Panc1 (cell line): ENCODE data around the gene KIAA1671.

Experiments
- CTCF ChIP-seq: fragments of 450-650 bp; IDR thresholded peaks from 2 replicates; pipeline ENCODE4 v1.5.1; 2017; ENCODE audit warnings: mild to moderate bottlenecking
- POLR2AphosphoS5 ChIP-seq: IDR thresholded peaks from 2 replicates; pipeline ENCODE4 v1.6.1; 2012; ENCODE audit warnings: mild to moderate bottlenecking, low read depth, low read length, moderate library complexity
- REST ChIP-seq, 2 experiments: IDR thresholded peaks; 2 replicates each; pipeline ENCODE4 v1.6.1; 2011 to 2012; ENCODE audit warnings: low read depth in 2 of 2, control low read depth in 1 of 2, low read length in 1 of 2, mild to moderate bottlenecking in 1 of 2, moderate library complexity in 1 of 2; ENCODE audit not compliant: insufficient read depth in 1 of 2

GRCh38 chr22:25104367-25104766 is 151.9 kb downstream of the KIAA1671 start:
- TF ChIP-seq CTCF (no peak), POLR2AphosphoS5 (no peak), REST (IDR thresholded peaks at IDR 0.05; ENCODE audit: insufficient read depth in 1 of 2, low read depth in 2 of 2, low read length in 1 of 2) (no peak)
